ENCODE measurements around the gene RRP1. TPM values are rescaled to one million over a fixed set of nuclear protein-coding genes. Genes with fewer than 3 reads are reported as not detected.

The RRP1 gene
- total RNA-seq, 1 experiment from 2014 or later: 76.7 TPM

DNA sequence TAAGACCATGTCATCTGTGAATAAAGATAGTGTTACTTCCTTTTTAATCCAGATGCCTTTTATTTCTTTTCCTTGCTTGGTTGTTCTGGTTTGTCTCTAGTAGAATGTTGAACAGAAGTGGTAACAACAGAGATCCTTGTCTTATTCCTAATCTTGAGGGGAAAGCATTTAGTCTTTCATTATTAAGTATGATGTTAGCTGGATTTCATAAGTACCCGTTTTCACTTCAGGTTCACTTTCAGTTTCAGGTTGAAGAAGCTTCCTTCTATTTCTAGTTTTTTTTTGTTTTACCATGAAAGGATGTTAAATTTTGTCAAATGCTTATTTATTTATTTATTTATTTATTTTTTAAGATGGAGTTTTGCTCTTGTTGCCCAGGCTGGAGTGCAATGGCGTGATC lies 53.4 kb downstream of the RRP1 start:
- H3K79me2 ChIP-seq (ENCODE audit: insufficient read depth, low read length): no peaks in the 10 kb centered on the region
- no peaks in the 10 kb centered on the region for H3K23me2 ChIP-seq (ENCODE audit: insufficient read length, low read depth, low read length, poor library complexity, severe bottlenecking)
- no CpG with 5 or more reads among the region's 2 CpGs for WGBS (ENCODE audit: extremely low coverage, insufficient read length, low lambda C conversion rate)
- H2BK15ac ChIP-seq (ENCODE audit: low read depth, low read length): no peak overlapping the region
- H4K5ac ChIP-seq (ENCODE audit: insufficient read length, low read depth, low read length): no peak overlapping the region
- no peaks in the 10 kb centered on the region for H4K20me1 ChIP-seq (ENCODE audit: control insufficient read depth, insufficient read depth, insufficient read length)
- H3K23ac ChIP-seq (ENCODE audit: insufficient read length, low read depth, low read length): no peak overlapping the region
- H3K4me1 ChIP-seq (ENCODE audit: insufficient read depth, low read length): no peaks in the 10 kb centered on the region
- no peak overlapping the region for H3K27ac Mint-ChIP-seq
- H3K27me3 Mint-ChIP-seq (ENCODE audit: low read depth): no peaks in the 10 kb centered on the region
- H4K8ac ChIP-seq (replicated peaks; ENCODE audit: insufficient read length, low read depth, low read length): no peak overlapping the region
- no peak overlapping the region for H2BK12ac ChIP-seq (ENCODE audit: insufficient read length, low read depth, low read length)
- peaks cover 2% of the 10 kb centered on the region in 2 experiments; a peak in 1 of 4 replicates for H3K4me1 Mint-ChIP-seq
- H3K36me3 Mint-ChIP-seq (ENCODE audit: insufficient read depth in 1 of 3, low read depth in 3 of 3): no peaks in the 10 kb centered on the region
- H3K9me3 ChIP-seq (ENCODE audit: control insufficient read depth, low read depth, low read length): no peaks in the 10 kb centered on the region
- H3K56ac ChIP-seq (ENCODE audit: insufficient read length, low read depth, low read length): no peak overlapping the region
- H3T11ph ChIP-seq (ENCODE audit: low read length): no peak overlapping the region
- H3K4me3 Mint-ChIP-seq: no peak overlapping the region
- H2BK5ac ChIP-seq (ENCODE audit: insufficient read length, low read length): no peak overlapping the region
- no peak overlapping the region for H2AFZ ChIP-seq (ENCODE audit: low read length)
- H3K9ac ChIP-seq (ENCODE audit: extremely low read depth, insufficient read length, low read length): no peak overlapping the region
- no peak overlapping the region for H3K4ac ChIP-seq (ENCODE audit: low read depth, low read length)
- no peak for TF ChIP-seq CTCF (conservative IDR thresholded peaks at IDR 0.05)
- H3K27me3 ChIP-seq (ENCODE audit: insufficient read depth, low read length): no peaks in the 10 kb centered on the region
- H3K79me1 ChIP-seq (ENCODE audit: insufficient read depth, low read depth, low read length, poor library complexity, severe bottlenecking): no peaks in the 10 kb centered on the region
- no peak overlapping the region for H2BK120ac ChIP-seq (ENCODE audit: low read depth, low read length, poor library complexity, severe bottlenecking)
- H3K4me2 ChIP-seq (ENCODE audit: insufficient read depth, insufficient read length, low read length): no peak overlapping the region
- H3K9me3 Mint-ChIP-seq: no peaks in the 10 kb centered on the region
- no peak overlapping the region for H2BK20ac ChIP-seq (ENCODE audit: low read depth, low read length, poor library complexity, severe bottlenecking)
- H2AK5ac ChIP-seq (ENCODE audit: insufficient read length, low read length): no peak overlapping the region
- no peak overlapping the region for H3K27ac ChIP-seq (ENCODE audit: insufficient read length, low read depth, low read length)
- H3K14ac ChIP-seq (ENCODE audit: insufficient read depth, low read length): no peak overlapping the region
- no peak overlapping the region for H3K18ac ChIP-seq (ENCODE audit: insufficient read length, low read depth, low read length)
- no peak for DNase-seq
- no peak overlapping the region for H4K91ac ChIP-seq (ENCODE audit: insufficient read length, low read depth, low read length)

All from H9 (cell line).